ENCODE results near the gene HOXD4.

- TF ChIP-seq REST (IDR thresholded peaks at IDR 0.05; ENCODE audit: insufficient read depth in 1 of 2, low read depth in 2 of 2, low read length in 2 of 2): no peak
- no peak for TF ChIP-seq POLR2AphosphoS5 (IDR thresholded peaks at IDR 0.05; ENCODE audit: low read depth, low read length)
- TF ChIP-seq SIN3A (IDR thresholded peaks at IDR 0.05; ENCODE audit: borderline replicate concordance, insufficient read depth, low read length): no peak
- TF ChIP-seq TAF1 (IDR thresholded peaks at IDR 0.05; ENCODE audit: borderline replicate concordance, insufficient read depth, low read length): no peak
Measured at GRCh38 chr2:176160986-176161824, 9.9 kb downstream of the HOXD4 start.
